IPS-15b (cell line): ENCODE data around the gene SMAD6.

Experiments
- H3K27me3 ChIP-seq: one replicate; pipeline ENCODE4 v1.6.1; 2013; ENCODE audit warnings: low read length; ENCODE audit not compliant: control insufficient read depth, insufficient read depth
- H3K36me3 ChIP-seq: one replicate; pipeline ENCODE4 v1.6.1; 2013; ENCODE audit warnings: low read length; ENCODE audit not compliant: control insufficient read depth, insufficient read depth
- H3K4me1 ChIP-seq: one replicate; pipeline ENCODE4 v1.6.1; 2013; ENCODE audit warnings: mild to moderate bottlenecking, low read length; ENCODE audit not compliant: control insufficient read depth, insufficient read depth
- H3K4me3 ChIP-seq: one replicate; pipeline ENCODE4 v1.5.1; 2013; ENCODE audit warnings: low read depth, low read length
- H3K9ac ChIP-seq: one replicate; pipeline ENCODE4 v1.6.1; 2013; ENCODE audit warnings: low read depth, mild to moderate bottlenecking, low read length
- H3K9me3 ChIP-seq: one replicate; pipeline ENCODE4 v1.6.1; 2013; ENCODE audit warnings: mild to moderate bottlenecking, low read length; ENCODE audit not compliant: control insufficient read depth, insufficient read depth

SMAD6 gene

GRCh38 chr15:66702035-66702786 lies at the start of gene SMAD6:
SMAD6 (plus strand) TSS chr15:66702236; CDS start chr15:66703259, 1,023 bp downstream.
- Histone ChIP-seq H3K9me3 (no peaks in the 10 kb centered on the region), H3K4me1 (peaks cover 9% of the 10 kb centered on the region), H3K27me3 (peaks cover 27% of the 10 kb centered on the region), H3K4me3 (peak within 1 kb of the TSS; percentile 90), H3K36me3 (no peaks in the 10 kb centered on the region), H3K9ac (peak within 1 kb of the TSS; percentile 60)

DNA sequence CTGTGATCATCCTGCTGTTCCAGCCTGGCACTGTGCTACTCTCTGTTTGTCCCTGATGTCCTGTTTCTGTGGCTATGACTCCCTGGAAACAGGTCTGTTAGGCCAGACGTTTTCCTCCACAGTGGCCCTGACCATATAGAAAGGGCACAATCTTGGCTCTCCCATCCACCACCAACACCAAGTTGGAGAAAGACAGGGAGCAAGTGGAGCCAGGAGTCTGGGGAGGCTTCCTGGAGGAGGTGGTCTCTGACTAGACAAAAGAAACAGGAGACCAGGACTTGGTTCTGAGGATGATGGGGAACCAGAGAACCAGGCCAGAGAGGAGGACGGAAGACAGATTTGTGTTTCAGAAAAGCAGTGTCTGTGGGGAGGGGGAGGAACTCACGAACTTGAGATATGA lies 49.2 kb upstream of the SMAD6 start:
- Histone ChIP-seq H3K9me3 (no peaks in the 10 kb centered on the region), H3K36me3 (no peaks in the 10 kb centered on the region), H3K4me1 (peaks cover 8% of the 10 kb centered on the region), H3K4me3 (no peak overlapping the region), H3K9ac (no peak overlapping the region), H3K27me3 (peaks cover 3% of the 10 kb centered on the region)

GRCh38 chr15:66653398-66653797 lies 48.6 kb upstream of the SMAD6 start:
- Histone ChIP-seq H3K9ac (no peak overlapping the region), H3K27me3 (peaks cover 3% of the 10 kb centered on the region), H3K4me1 (peaks cover 8% of the 10 kb centered on the region), H3K4me3 (no peak overlapping the region), H3K9me3 (no peaks in the 10 kb centered on the region), H3K36me3 (no peaks in the 10 kb centered on the region)

DNA sequence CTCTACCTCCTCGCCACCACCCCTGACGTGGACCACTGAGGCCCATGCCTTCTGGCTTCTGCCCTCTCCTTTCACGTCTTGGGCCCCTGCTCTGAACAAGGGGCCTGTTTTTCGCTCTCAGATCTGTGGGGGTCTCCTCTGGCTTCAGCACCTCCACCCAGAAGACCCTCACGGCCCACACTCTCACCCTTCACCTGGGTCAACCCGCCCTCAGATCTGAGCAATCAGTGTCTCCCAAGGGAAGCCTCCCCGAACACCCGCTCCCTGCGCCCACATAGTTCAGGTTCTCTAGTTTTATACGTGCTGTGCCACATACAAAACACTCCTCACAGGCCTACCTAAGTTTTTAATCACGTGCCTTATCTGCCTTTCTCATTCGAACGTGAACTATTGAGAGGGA lies 48.2 kb upstream of the SMAD6 start:
- peaks cover 3% of the 10 kb centered on the region for H3K27me3 ChIP-seq
- H3K4me3 ChIP-seq, result no peak overlapping the region
- H3K9me3 ChIP-seq, result no peaks in the 10 kb centered on the region
- no peaks in the 10 kb centered on the region for H3K36me3 ChIP-seq
- H3K9ac ChIP-seq, result no peak overlapping the region
- H3K4me1 ChIP-seq, result peaks cover 8% of the 10 kb centered on the region

GRCh38 chr15:66654361-66654738 lies 47.7 kb upstream of the SMAD6 start:
- peaks cover 3% of the 10 kb centered on the region for H3K27me3 ChIP-seq
- H3K9ac ChIP-seq, result no peak overlapping the region
- no peaks in the 10 kb centered on the region for H3K9me3 ChIP-seq
- peak overlapping the region; percentile 8 for H3K4me3 ChIP-seq
- H3K4me1 ChIP-seq, result peaks cover 8% of the 10 kb centered on the region
- no peaks in the 10 kb centered on the region for H3K36me3 ChIP-seq

- no peaks in the 10 kb centered on the region for H3K9me3 ChIP-seq
- peaks cover 3% of the 10 kb centered on the region for H3K27me3 ChIP-seq
- no peak overlapping the region for H3K9ac ChIP-seq
- peaks cover 8% of the 10 kb centered on the region for H3K4me1 ChIP-seq
- no peaks in the 10 kb centered on the region for H3K36me3 ChIP-seq
- H3K4me3 ChIP-seq, result peak overlapping the region; percentile 8
Measured at GRCh38 chr15:66654739-66655375, 47.2 kb upstream of the SMAD6 start.

DNA sequence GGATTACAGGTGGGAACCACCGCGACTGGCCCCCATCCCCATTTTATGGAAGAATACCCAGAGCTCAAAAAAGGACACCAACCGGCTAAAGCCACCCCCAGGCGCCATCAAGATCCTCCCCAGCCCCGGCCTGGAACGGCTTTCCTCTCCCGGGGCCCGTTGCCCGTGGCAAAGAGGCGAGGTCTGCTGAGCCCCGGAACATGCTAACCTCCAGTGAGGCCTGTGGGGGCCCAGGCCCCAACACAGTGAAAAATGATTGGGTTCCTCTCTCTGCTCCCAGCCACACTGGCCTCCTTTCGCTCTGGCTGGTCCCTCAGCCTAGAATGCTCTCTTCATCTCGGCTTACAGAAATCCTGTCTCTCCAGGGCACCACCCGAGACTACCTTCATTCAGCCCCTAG lies 46.5 kb upstream of the SMAD6 start:
- Histone ChIP-seq H3K36me3 (no peaks in the 10 kb centered on the region), H3K4me3 (no peak overlapping the region), H3K9me3 (no peaks in the 10 kb centered on the region), H3K4me1 (peaks cover 8% of the 10 kb centered on the region), H3K27me3 (peaks cover 3% of the 10 kb centered on the region), H3K9ac (no peak overlapping the region)

DNA sequence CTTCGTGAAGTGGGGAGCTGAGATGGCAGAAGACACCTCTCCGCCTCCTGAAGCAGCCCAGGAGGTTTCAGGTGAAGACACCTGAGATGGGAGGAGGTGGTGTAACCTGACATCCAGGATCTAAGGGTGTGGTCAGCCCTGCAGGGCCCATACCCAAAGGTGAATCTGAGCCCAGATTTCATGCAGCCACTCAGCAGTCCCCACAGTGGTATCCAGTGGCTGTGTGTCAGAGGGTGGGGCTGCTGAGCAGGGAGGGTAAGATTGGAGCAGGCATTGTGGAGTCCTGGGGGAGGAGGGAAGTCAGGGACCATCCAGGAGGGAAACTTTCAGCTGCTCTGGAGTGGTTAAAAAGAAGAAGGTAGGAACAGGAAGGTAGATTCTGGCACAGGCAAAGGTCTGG lies 46.0 kb upstream of the SMAD6 start:
- no peak overlapping the region for H3K4me3 ChIP-seq

GRCh38 chr15:66657185-66658020 lies 44.6 kb upstream of the SMAD6 start:
- Histone ChIP-seq H3K27me3 (peaks cover 3% of the 10 kb centered on the region), H3K4me1 (peaks cover 8% of the 10 kb centered on the region), H3K4me3 (no peak overlapping the region), H3K36me3 (no peaks in the 10 kb centered on the region), H3K9ac (no peak overlapping the region), H3K9me3 (no peaks in the 10 kb centered on the region)

More for the DNA sequence above, 46.0 kb upstream of the SMAD6 start:
- Histone ChIP-seq H3K4me1 (peaks cover 8% of the 10 kb centered on the region), H3K27me3 (peaks cover 3% of the 10 kb centered on the region), H3K36me3 (no peaks in the 10 kb centered on the region), H3K9me3 (no peaks in the 10 kb centered on the region), H3K9ac (no peak overlapping the region)

DNA sequence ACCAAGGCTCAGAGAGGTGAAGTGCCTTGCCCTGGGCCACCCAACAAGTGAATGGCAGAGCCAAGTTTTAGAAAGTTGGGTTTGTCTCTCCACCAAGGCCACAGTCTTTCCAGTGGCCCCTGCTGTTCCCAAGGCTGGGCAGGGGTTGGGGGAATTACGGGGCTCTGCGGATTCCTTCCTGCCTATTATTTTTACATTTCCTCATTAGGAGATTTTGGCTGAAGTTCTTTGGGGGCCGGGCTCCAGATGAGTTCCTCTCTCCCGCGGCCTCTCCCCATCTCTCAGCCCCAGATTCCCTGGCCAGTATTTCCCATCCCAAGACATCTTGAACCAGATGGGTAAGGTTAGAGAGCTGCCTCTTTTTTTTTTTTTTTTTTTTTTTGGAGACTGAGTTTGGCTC lies 44.0 kb upstream of the SMAD6 start:
- peaks cover 3% of the 10 kb centered on the region for H3K27me3 ChIP-seq
- no peak overlapping the region for H3K4me3 ChIP-seq
- H3K36me3 ChIP-seq, result no peaks in the 10 kb centered on the region
- peaks cover 8% of the 10 kb centered on the region for H3K4me1 ChIP-seq
- H3K9me3 ChIP-seq, result no peaks in the 10 kb centered on the region
- H3K9ac ChIP-seq, result no peak overlapping the region

DNA sequence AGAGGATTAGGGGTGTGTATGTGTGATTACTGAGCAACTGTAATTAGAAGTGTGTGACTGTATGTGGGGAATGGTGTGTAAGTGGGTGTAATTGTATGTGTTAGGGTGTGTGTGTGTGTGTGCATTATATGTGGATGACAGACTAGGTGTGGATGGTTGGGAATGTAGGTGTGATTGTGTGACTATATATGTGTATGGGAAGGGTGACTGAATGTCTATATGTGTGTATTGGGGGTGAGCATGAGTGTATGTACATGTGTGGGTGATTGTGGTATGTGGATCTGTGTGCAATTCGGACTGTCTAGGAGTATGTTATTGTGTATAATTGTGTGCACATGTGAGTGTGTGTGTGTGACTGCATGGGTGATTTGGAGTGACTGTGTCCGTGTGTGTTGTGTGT lies 43.2 kb upstream of the SMAD6 start:
- Histone ChIP-seq H3K4me1 (peaks cover 8% of the 10 kb centered on the region), H3K9ac (no peak overlapping the region), H3K36me3 (no peaks in the 10 kb centered on the region), H3K4me3 (no peak overlapping the region), H3K9me3 (no peaks in the 10 kb centered on the region), H3K27me3 (peaks cover 3% of the 10 kb centered on the region)
